ENCODE data around the gene KLRC2. TPM values are rescaled to one million over a fixed set of nuclear protein-coding genes. Genes with fewer than 3 reads are reported as not detected.
A peak's percentile ranks its signal among the peaks of the same experiment; 100 is the strongest.

Gene KLRC2
- total RNA-seq, 1 experiment from 2014 or later, result 7.5 TPM

- ChIA-PET RAD21 (ENCODE audit: low non-redundant PET in 1 of 2, low total read pairs in 2 of 2, uncharacterized antibody in 2 of 2, unreplicated experiment in 2 of 2) (no interaction called here), POLR2A (no interaction called here), CTCF (no interaction called here)
- Histone ChIP-seq H4K20me1 (ENCODE audit: insufficient read depth) (no peaks in the 10 kb centered on the region), H3K27me3 (ENCODE audit: insufficient read depth, low read length) (no peaks in the 10 kb centered on the region), H3K79me2 (ENCODE audit: insufficient read depth, low read length) (no peaks in the 10 kb centered on the region), H3K9me2 (ENCODE audit: insufficient read depth) (no peaks in the 10 kb centered on the region), H3K4me1 (ENCODE audit: control insufficient read depth in 1 of 2, insufficient read depth in 2 of 2, low read length in 2 of 2) (peaks cover 3 to 5% of the 10 kb centered on the region in 2 experiments; a peak in 3 of 4 replicates), H2AFZ (ENCODE audit: low read depth, low read length, poor library complexity, severe bottlenecking) (peak overlapping the region; percentile 42), H3K36me3 (ENCODE audit: control insufficient read depth in 1 of 2, insufficient read depth in 2 of 2, low read length in 2 of 2) (no peaks in the 10 kb centered on the region), H3K4me2 (ENCODE audit: low read length) (no peak overlapping the region), H3K9me3 (ENCODE audit: control insufficient read depth in 1 of 2, insufficient read depth in 1 of 2, low read depth in 1 of 2, low read length in 2 of 2) (0 out of 4 replicates have a peak, but pooled peaks cover 0 to 5% of the 10 kb centered on the region in 2 experiments), H3K27ac (ENCODE audit: low read depth, low read length) (no peak overlapping the region), H3K9ac (ENCODE audit: low read length) (no peak overlapping the region), H3K4me3 (replicated peaks in 1 of 2; ENCODE audit: low read depth in 1 of 2, low read length in 2 of 2) (no peak overlapping the region)
- BruUV-seq (replicated peaks), result no TSS peak
- ATAC-seq (no peak), DNase-seq (ENCODE audit: low read depth, low spot score) (no peak)
- intact Hi-C loops (cut with micrococcal nuclease), result no loop called here
- no peak for TF ChIP-seq EZH2 (IDR thresholded peaks at IDR 0.05)
- TF ChIP-seq POLR2AphosphoS5 (IDR thresholded peaks at IDR 0.05; ENCODE audit: low read depth, low read length), result no peak
- no peak for TF ChIP-seq TCF7L2 (IDR thresholded peaks at IDR 0.05; ENCODE audit: borderline replicate concordance, extremely low read depth, insufficient read depth, insufficient read length)
- TF ChIP-seq YY1 (IDR thresholded peaks at IDR 0.05; ENCODE audit: extremely low read depth, insufficient replicate concordance, low read depth, low read length), result no peak
- no peak for TF ChIP-seq FOSL1 (IDR thresholded peaks at IDR 0.05; ENCODE audit: low read depth)
- TF ChIP-seq SP1 (IDR thresholded peaks at IDR 0.05; ENCODE audit: low read depth), result no peak
Observed at GRCh38 chr12:10386857-10387256, 49.0 kb downstream of the KLRC2 start.

- H3K4me2 ChIP-seq (ENCODE audit: low read length), result no peak overlapping the region
- intact Hi-C loops (cut with micrococcal nuclease), result no loop called here
- H3K27me3 ChIP-seq (ENCODE audit: insufficient read depth, low read length), result no peaks in the 10 kb centered on the region
- DNase-seq (ENCODE audit: low read depth, low spot score) (no peak), ATAC-seq (no peak)
- ChIA-PET CTCF (no interaction called here), POLR2A (no interaction called here), RAD21 (ENCODE audit: low non-redundant PET in 1 of 2, low total read pairs in 2 of 2, uncharacterized antibody in 2 of 2, unreplicated experiment in 2 of 2) (interaction anchor here in 1 of 2 experiments (0.8 kb wide), 1 partner anchor 56 kb away, joined by 4 read pairs; no protein-coding TSS in a partner anchor)
- no peak overlapping the region for H3K9ac ChIP-seq (ENCODE audit: low read length)
- BruUV-seq (replicated peaks), result no TSS peak
- no peaks in the 10 kb centered on the region for H3K79me2 ChIP-seq (ENCODE audit: insufficient read depth, low read length)
- H4K20me1 ChIP-seq (ENCODE audit: insufficient read depth), result no peaks in the 10 kb centered on the region
- 0 out of 4 replicates have a peak, but pooled peaks cover 0 to 5% of the 10 kb centered on the region in 2 experiments for H3K9me3 ChIP-seq (ENCODE audit: control insufficient read depth in 1 of 2, insufficient read depth in 1 of 2, low read depth in 1 of 2, low read length in 2 of 2)
- H3K27ac ChIP-seq (ENCODE audit: low read depth, low read length), result no peak overlapping the region
- H3K9me2 ChIP-seq (ENCODE audit: insufficient read depth), result no peaks in the 10 kb centered on the region
- H3K4me1 ChIP-seq (ENCODE audit: control insufficient read depth in 1 of 2, insufficient read depth in 2 of 2, low read length in 2 of 2), result no peaks in the 10 kb centered on the region
- H2AFZ ChIP-seq (ENCODE audit: low read depth, low read length, poor library complexity, severe bottlenecking), result peak overlapping the region; percentile 49
- H3K4me3 ChIP-seq (replicated peaks in 1 of 2; ENCODE audit: low read depth in 1 of 2, low read length in 2 of 2), result no peak overlapping the region
- no peaks in the 10 kb centered on the region for H3K36me3 ChIP-seq (ENCODE audit: control insufficient read depth in 1 of 2, insufficient read depth in 2 of 2, low read length in 2 of 2)
- TF ChIP-seq POLR2A (IDR thresholded peaks at IDR 0.05; ENCODE audit: borderline replicate concordance, extremely low read depth, insufficient read depth, insufficient read length) (no peak), ZNF274 (IDR thresholded peaks at IDR 0.05; ENCODE audit: low read depth, low read length) (no peak), SIN3A (IDR thresholded peaks at IDR 0.05; ENCODE audit: low read depth) (no peak), REST (IDR thresholded peaks at IDR 0.05; ENCODE audit: low read depth) (no peak), ELF1 (IDR thresholded peaks at IDR 0.05; ENCODE audit: borderline replicate concordance, low read depth) (no peak), CTCF (IDR thresholded peaks at IDR 0.05 in 2 of 3, conservative IDR thresholded peaks at IDR 0.05 in 1 of 3; ENCODE audit: borderline replicate concordance in 1 of 3, insufficient read depth in 1 of 3, low read depth in 2 of 3, low read length in 2 of 3) (no peak), CEBPB (IDR thresholded peaks at IDR 0.05; ENCODE audit: low read depth) (no peak), FOSL1 (IDR thresholded peaks at IDR 0.05; ENCODE audit: low read depth) (no peak), TCF7L2 (IDR thresholded peaks at IDR 0.05; ENCODE audit: borderline replicate concordance, extremely low read depth, insufficient read depth, insufficient read length) (no peak), EGR1 (IDR thresholded peaks at IDR 0.05; ENCODE audit: low read depth) (no peak), ZFX (IDR thresholded peaks at IDR 0.05) (no peak), EZH2 (IDR thresholded peaks at IDR 0.05) (no peak), JUND (IDR thresholded peaks at IDR 0.05) (no peak), RAD21 (IDR thresholded peaks at IDR 0.05; ENCODE audit: low read depth) (no peak)
Observed at GRCh38 chr12:10385166-10385613, 50.6 kb downstream of the KLRC2 start.
